Activated CD4-positive, alpha-beta T cell treated with anti-CD3 and anti-CD28 coated beads, Interleukin-2, amount 10 ng/mL, durations not matched to agents 24 days and 14 days (primary cell): ENCODE measurements around the gene CDC25C. TPM values are rescaled to one million over a fixed set of nuclear protein-coding genes. Genes with fewer than 3 reads are reported as not detected.

Experiments used
- DNase-seq: peaks from one replicate; pipeline ENCODE4 v3.0.0; 2022
- H3K27ac Mint-ChIP-seq: one replicate; pipeline ENCODE4 v1.8.0; 2022; ENCODE audit warnings: mild to moderate bottlenecking, mixed read lengths
- H3K27me3 Mint-ChIP-seq: one replicate; pipeline ENCODE4 v1.8.0; 2022; ENCODE audit warnings: mixed read lengths
- H3K36me3 Mint-ChIP-seq: one replicate; pipeline ENCODE4 v1.8.0; 2022; ENCODE audit warnings: low read depth, mild to moderate bottlenecking, mixed read lengths
- H3K4me1 Mint-ChIP-seq: one replicate; pipeline ENCODE4 v1.8.0; 2021; ENCODE audit warnings: mixed read lengths
- H3K4me3 Mint-ChIP-seq: one replicate; pipeline ENCODE4 v1.8.0; 2022; ENCODE audit warnings: mild to moderate bottlenecking, moderate library complexity, mixed read lengths
- H3K9me3 Mint-ChIP-seq: one replicate; pipeline ENCODE4 v1.8.0; 2021; ENCODE audit warnings: mixed read lengths
- intact Hi-C: fragments of 100-400 bp; cut with micrococcal nuclease; formaldehyde crosslinking; loops from one replicate; pipeline ENCODE4 v1.15.1; 2023
- total RNA-seq: library from RNA; stranded (reverse); gene quantifications from 2 replicates; pipeline ENCODE4 v1.2.3, GENCODE V29; 2022

CDC25C gene
- total RNA-seq, 1 donor from 2014 or later = 7.9 TPM

DNA sequence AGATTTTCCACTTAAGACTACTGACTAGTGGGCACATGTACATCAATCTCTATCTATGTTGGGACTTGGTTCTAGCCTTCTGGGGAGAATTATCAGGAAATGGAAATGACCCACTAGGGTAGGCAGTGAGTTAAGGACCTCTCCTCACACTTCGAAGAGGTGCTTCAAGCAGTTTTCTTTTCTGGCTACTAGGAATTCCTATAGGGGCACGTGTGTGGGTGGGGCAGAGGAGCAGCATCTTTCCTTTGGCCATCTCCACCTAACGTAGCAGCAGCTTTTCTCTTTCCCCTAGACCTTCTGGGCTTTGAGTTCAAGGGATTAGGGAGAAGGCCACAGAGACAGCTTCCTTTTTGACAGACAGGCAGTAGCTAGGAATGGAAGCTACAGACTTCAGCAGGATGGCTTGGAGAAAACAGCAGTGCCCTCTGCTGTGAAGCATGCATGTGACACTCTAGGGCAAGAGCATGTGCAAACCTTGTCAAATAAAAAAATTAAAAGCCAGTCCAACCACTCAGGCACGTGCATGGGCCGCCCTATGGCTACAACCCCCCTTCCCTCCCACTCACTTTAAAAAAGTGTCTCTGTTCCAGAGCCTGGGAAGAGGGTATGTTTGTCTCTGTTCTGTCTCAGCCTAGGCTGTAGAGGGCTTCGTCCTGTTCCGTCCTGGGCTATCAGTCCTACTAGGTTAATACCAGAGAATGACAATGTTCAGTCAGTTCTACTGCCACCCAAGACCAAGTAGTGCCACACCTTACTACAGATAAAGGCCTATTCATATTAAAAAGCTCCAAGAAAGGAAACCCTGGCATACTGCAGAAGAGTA lies 48.5 kb downstream of the CDC25C start:
- intact Hi-C loops = loop anchor here (5.0 kb wide), 1 partner anchor 101 kb away; no protein-coding TSS in a partner anchor
- Mint-ChIP-seq H3K4me3 (no peak overlapping the region), H3K9me3 (no peaks in the 10 kb centered on the region)

DNA sequence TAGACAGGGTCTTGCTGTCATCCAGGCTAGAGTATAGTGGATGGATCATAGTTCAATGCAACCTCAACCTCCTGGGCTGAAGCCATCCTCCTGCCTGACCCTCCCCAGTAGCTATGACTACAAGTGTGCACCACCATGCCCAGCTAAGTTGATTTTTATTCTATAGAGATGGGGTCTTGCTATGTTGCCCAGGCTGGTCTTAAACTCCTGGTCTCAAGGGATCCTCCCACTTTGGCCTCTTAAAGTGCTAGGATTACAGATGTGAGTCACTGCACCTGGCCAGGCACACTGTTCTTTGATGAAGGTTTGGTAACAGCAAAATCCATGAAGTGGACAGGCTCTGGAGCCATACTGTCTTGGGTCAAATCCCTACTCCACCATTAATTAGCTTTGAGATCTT lies 50.7 kb downstream of the CDC25C start:
- Mint-ChIP-seq H3K4me1 (no peaks in the 10 kb centered on the region), H3K4me3 (no peak overlapping the region), H3K27ac (no peak overlapping the region), H3K36me3 (peaks cover 2% of the 10 kb centered on the region), H3K27me3 (peaks cover 4% of the 10 kb centered on the region), H3K9me3 (no peaks in the 10 kb centered on the region)
- DNase-seq = no peak
- intact Hi-C loops = loop anchor here (5.0 kb wide), 1 partner anchor 99 kb away; no protein-coding TSS in a partner anchor

More for the DNA sequence above, 48.5 kb downstream of the CDC25C start:
- no peak for DNase-seq
- H3K27ac Mint-ChIP-seq = no peak overlapping the region
- no peaks in the 10 kb centered on the region for H3K27me3 Mint-ChIP-seq
- no peaks in the 10 kb centered on the region for H3K4me1 Mint-ChIP-seq
- peaks cover 5% of the 10 kb centered on the region for H3K36me3 Mint-ChIP-seq

DNA sequence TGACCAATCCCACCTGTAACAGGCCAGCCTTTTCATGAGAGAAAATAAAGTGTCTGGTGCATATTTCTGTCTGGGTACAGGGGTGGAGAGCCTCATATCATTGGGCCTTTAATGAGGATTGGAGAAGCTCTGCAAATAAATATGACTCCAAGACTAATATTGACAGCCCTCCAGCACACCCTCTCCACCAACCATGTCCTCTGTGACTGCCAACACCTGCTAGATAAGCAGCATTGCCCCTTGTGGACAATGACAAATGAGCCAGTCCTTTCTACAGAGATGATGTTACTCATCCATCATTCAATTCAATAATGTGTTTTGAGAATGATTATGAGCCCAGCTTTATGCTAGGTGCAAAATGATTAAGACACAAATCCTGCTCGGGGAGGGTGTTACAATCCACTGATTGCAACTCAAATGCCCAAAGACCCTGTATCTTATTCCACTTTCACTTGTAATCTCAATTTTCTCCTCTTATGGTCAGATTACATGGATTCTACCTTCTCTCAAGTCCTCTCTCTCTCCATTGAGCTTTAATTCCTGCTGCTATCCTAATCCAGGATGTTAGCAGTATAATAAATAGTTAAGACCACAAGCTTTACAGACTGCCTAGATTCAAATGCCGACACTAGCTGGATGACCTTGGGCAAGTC lies 55.1 kb downstream of the CDC25C start:
- DNase-seq = no peak
- Mint-ChIP-seq H3K4me1 (peaks cover 4% of the 10 kb centered on the region), H3K9me3 (no peaks in the 10 kb centered on the region), H3K27me3 (peaks cover 32% of the 10 kb centered on the region), H3K36me3 (no peaks in the 10 kb centered on the region), H3K4me3 (no peak overlapping the region), H3K27ac (no peak overlapping the region)
- intact Hi-C loops = no loop called here

DNA sequence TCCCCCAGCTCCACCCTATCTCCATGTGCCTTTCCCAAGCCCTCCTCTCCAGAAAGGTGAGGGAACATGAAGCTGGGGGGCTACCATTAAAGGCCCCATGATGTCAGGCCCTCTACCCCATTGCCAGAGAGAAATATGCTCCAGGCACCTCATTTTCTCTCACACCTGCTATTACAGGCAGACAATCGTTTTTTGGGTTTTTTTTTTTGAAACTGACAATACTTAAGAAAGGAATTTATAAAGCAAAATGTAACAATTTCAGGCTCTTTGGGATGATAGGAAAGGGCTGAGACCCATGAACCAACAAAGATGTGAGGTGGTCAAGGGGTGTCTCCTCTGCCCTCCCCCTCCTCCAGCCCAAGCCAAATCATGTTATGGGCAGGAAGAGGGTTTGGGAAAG lies 55.7 kb downstream of the CDC25C start:
- Mint-ChIP-seq H3K4me3 (no peak overlapping the region), H3K36me3 (no peaks in the 10 kb centered on the region), H3K27me3 (peaks cover 32% of the 10 kb centered on the region), H3K27ac (no peak overlapping the region), H3K9me3 (no peaks in the 10 kb centered on the region), H3K4me1 (peaks cover 4% of the 10 kb centered on the region)
- intact Hi-C loops = loop anchor here (1.0 kb wide), 1 partner anchor 35 kb away; no protein-coding TSS in a partner anchor
- no peak for DNase-seq

DNA sequence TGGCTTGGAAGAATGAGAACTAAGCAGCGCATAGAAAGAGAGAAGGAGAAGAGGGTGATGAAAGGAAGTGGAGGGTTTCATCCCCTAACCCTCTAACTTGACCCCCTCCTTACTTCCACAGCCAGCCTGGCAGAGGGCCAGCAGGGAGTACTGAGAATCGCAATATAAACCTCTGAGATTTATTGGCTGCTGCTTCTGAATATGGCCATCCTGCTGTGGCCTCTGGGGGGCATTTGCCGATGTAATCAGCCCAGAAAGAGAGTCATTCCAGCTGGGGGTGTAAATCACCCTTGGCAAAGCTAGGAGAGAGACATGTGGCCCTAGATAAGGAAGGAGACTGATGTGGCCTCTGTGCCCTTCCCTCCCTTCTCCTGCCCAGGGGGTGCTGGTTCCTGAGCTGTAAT lies 56.2 kb downstream of the CDC25C start:
- Mint-ChIP-seq H3K27ac (no peak overlapping the region), H3K4me3 (no peak overlapping the region), H3K9me3 (no peaks in the 10 kb centered on the region), H3K27me3 (peaks cover 32% of the 10 kb centered on the region), H3K36me3 (no peaks in the 10 kb centered on the region), H3K4me1 (peaks cover 4% of the 10 kb centered on the region)
- DNase-seq = no peak
- intact Hi-C loops = loop anchor here (1.0 kb wide), 1 partner anchor 34 kb away; no protein-coding TSS in a partner anchor

DNA sequence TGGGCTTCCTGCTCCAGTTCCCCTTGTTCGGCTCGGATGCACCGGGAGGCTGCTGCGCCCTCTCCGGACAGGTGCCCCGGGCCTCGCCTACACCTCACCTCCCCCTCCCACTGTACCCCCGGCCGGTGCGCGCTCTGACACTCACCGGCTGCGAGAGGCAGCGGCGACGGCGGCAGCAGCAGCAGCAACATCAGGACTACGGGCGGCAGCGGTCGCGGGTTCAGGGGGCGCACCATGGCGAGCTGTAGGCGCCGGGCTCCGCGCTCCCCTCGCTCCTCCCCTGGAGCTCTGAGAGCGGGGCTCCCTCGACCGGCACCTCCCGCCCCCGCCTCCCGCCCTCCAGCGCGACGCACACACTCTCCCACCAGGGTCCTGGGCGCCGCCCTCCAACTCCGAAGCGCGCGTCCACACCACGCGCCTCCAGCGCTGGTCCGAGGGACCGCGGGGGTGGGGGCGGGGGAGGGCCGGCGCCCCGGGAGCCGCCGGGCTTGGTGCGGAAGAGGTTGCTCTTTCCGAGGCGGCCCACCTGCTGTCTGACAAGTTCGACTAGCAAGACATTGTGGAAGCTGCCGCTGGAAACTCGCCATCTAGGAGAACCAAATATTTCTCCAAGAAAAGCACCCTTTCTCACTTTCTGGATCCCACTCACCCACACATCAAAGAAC lies 57.3 kb downstream of the CDC25C start, which contains the start of gene GFRA3:
TSS of gene GFRA3 (minus strand) at position 433 of the 665 bp plus-strand sequence. CDS start at position 236, 197 bp downstream.
- H3K36me3 Mint-ChIP-seq = no peaks in the 10 kb centered on the region
- peaks cover 4% of the 10 kb centered on the region for H3K4me1 Mint-ChIP-seq
- intact Hi-C loops = no loop called here
- peaks cover 32% of the 10 kb centered on the region for H3K27me3 Mint-ChIP-seq
- no peaks in the 10 kb centered on the region for H3K9me3 Mint-ChIP-seq
- H3K4me3 Mint-ChIP-seq = peak within 1 kb of the TSS; percentile 52
- DNase-seq = peak; percentile 59
- H3K27ac Mint-ChIP-seq = no peak within 1 kb of the TSS

DNA sequence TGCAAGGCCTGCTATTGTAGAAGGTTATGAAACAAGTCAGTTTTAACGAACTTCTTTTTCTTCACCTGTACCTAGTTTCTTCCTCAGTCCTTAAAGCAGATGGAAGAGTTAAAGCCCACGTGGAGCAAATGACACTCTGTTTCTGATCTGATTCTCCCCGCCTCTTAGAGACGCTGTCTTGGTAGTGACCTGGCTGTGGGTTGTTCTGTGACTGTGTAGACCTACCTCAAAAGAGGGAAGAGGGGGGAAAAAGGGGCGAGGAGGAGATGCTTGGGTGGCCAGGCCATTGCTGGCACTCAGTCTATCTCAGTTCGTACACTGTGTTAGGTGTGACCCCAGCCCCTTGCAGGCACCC lies 57.8 kb downstream of the CDC25C start:
- Mint-ChIP-seq H3K27ac (no peak overlapping the region), H3K4me3 (peak overlapping the region; percentile 45)

DNA sequence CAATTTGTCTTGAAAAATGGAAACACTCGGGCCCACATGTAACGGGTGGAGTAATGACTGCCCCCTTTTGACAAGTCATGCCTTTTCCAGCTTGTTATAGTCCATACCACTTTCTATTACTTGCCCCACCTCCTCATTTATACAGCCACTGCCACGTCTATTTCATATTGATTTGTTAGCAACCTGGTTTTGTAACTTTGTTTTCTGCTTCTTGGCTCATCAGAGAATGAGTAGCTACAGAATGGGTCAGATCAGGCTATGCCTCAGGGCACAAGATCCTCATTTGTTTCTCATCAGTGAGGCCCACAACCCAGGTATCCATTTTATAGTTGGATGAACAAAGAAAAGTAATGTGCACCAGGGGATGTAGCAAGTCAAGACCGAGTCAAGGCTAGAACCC lies 58.9 kb downstream of the CDC25C start:
- no peak overlapping the region for H3K27ac Mint-ChIP-seq
- H3K9me3 Mint-ChIP-seq = no peaks in the 10 kb centered on the region
- intact Hi-C loops = no loop called here
- H3K4me1 Mint-ChIP-seq = peaks cover 4% of the 10 kb centered on the region
- DNase-seq = no peak
- peaks cover 32% of the 10 kb centered on the region for H3K27me3 Mint-ChIP-seq
- no peaks in the 10 kb centered on the region for H3K36me3 Mint-ChIP-seq
- no peak overlapping the region for H3K4me3 Mint-ChIP-seq

More for the DNA sequence above, 57.8 kb downstream of the CDC25C start:
- DNase-seq = no peak
- Mint-ChIP-seq H3K27me3 (peaks cover 32% of the 10 kb centered on the region), H3K9me3 (no peaks in the 10 kb centered on the region), H3K36me3 (no peaks in the 10 kb centered on the region), H3K4me1 (peaks cover 4% of the 10 kb centered on the region)
- intact Hi-C loops = no loop called here

DNA sequence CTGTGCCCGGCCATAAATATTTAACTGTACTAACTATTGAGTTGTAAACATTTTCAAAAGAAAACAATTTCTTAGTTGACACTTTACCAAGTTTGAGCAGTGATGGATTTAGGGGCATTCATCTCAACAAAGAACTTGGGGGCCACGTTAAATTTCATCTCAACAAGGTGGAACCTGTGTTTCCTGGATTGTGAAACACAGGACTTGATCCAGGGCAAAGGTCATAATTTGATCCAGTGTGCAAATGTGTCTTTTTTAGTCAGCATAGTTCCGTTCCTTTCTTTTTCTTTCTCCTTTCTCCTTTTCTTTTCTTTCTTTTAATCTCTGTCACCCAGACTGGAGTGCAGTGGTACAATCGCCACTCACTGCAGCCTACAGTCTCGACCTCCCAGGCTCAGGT lies 60.3 kb downstream of the CDC25C start:
- peaks cover 29% of the 10 kb centered on the region for H3K27me3 Mint-ChIP-seq
- H3K9me3 Mint-ChIP-seq = no peaks in the 10 kb centered on the region
- no peak overlapping the region for H3K4me3 Mint-ChIP-seq
- H3K27ac Mint-ChIP-seq = no peak overlapping the region
- intact Hi-C loops = no loop called here
- H3K36me3 Mint-ChIP-seq = no peaks in the 10 kb centered on the region
- peaks cover 4% of the 10 kb centered on the region for H3K4me1 Mint-ChIP-seq
- no peak for DNase-seq

DNA sequence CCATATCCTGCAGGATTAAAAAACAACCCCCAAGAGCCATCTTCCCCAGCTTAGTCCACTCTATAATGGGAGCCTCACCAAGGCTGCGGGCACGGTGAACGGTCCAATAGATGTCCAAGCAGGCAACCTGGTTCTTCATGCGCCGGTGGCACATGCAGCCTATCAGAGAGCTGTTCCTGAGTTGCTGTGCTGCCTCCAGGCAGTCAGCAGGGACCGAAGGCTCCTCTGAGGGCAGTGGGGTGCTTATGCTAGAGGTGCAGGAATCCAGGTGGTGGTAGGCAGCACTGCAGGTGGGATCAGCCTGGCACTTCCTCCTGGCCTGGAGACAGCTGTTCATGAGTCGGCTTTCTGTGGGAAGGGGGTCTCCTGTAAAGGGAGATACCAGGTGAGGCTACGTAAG lies 67.4 kb downstream of the CDC25C start:
- intact Hi-C loops = no loop called here
- Mint-ChIP-seq H3K9me3 (no peaks in the 10 kb centered on the region), H3K27ac (no peak overlapping the region), H3K36me3 (no peaks in the 10 kb centered on the region), H3K4me1 (peaks cover 2% of the 10 kb centered on the region), H3K27me3 (peaks cover 7% of the 10 kb centered on the region), H3K4me3 (no peak overlapping the region)
- no peak for DNase-seq

DNA sequence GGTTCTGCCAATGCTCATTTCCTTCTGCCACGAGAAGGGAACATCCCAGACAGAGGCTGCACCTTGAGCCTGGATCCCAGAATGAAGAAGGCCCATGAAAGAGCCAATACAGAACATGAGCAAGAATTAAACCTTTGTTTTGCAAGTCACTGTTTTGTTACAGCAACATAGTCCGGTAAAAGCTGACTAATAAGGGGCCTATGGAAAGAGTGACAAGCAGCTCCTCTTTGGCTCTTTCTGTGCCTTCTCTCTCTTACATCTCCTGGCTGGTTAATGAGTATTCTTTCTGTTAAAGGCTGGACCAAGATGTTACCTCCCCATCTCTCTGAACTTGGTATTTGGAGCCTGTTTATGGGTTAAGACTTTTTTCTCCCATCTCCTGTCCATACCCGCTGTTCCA lies 68.0 kb downstream of the CDC25C start:
- no peak overlapping the region for H3K27ac Mint-ChIP-seq
- H3K4me3 Mint-ChIP-seq = no peak overlapping the region
- H3K36me3 Mint-ChIP-seq = no peaks in the 10 kb centered on the region
- DNase-seq = no peak
- peaks cover 2% of the 10 kb centered on the region for H3K4me1 Mint-ChIP-seq
- no peaks in the 10 kb centered on the region for H3K9me3 Mint-ChIP-seq
- H3K27me3 Mint-ChIP-seq = peaks cover 7% of the 10 kb centered on the region
- intact Hi-C loops = no loop called here

DNA sequence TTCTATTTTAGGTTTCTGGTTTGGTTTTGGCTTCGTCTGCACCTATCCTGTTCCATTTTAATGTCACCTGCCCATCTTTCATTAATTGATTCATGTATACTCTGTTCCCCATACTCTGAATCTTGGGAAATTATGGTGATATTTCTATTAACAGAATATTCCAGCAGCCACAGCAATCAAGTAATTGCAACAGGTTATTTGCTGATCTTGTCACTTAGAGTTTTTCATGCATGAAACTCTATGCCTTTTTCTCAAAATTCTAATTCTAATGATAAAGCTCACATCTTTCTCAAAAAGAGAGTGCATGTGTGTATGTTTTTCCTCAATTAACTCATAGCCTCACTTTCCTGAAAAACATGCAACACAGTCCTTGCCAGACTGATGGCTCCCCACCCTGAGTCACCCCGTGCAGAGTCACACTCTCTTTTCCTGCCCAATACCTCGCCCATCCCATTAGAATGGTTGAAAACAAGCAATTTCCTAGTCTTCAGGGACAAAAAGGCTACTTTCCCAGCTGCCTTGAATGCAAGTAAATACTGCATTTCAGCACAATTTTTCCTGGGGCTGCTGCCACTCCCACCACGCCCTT lies 72.8 kb downstream of the CDC25C start:
- Mint-ChIP-seq H3K4me3 (no peak overlapping the region), H3K36me3 (no peaks in the 10 kb centered on the region), H3K4me1 (peaks cover 2% of the 10 kb centered on the region), H3K27ac (no peak overlapping the region), H3K27me3 (peaks cover 7% of the 10 kb centered on the region), H3K9me3 (no peaks in the 10 kb centered on the region)
- intact Hi-C loops = no loop called here
- DNase-seq = no peak

DNA sequence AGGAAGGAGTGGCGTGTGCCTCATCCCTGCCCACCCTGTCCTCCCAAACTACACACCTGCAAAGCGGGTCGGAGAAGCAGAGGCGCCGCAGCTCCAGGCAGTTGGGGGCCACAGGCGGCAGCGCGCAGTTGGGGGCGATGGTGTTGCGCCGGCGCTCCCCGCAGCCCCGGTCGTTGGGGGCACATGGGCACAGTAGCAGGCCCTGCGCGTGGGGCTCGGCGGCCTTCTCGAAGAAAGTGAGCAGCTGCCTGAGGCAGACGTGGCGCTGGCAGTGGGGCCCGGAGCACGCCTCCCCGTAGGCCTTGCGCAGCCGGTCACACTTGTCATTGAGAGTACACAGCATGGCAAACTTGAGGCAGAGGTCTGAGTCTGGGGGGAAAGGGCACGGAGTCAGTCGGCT lies 74.0 kb downstream of the CDC25C start:
- DNase-seq = no peak
- Mint-ChIP-seq H3K9me3 (no peaks in the 10 kb centered on the region), H3K4me3 (no peak overlapping the region), H3K4me1 (no peaks in the 10 kb centered on the region), H3K27me3 (peaks cover 7% of the 10 kb centered on the region), H3K27ac (no peak overlapping the region), H3K36me3 (no peaks in the 10 kb centered on the region)
- intact Hi-C loops = no loop called here
